GM19463 (cell line): ENCODE results near the gene MAPK8IP2.

Experiments used
- ATAC-seq: cut with Tn5 transposase; IDR thresholded peaks from one replicate; pipeline ENCODE4 v1.9.1; 2021; ENCODE audit warnings: mild to moderate bottlenecking, moderate library complexity; ENCODE audit not compliant: unreplicated experiment

The MAPK8IP2 gene

GRCh38 chr22:50574383-50574755 is 26.2 kb upstream of the MAPK8IP2 start:
- ATAC-seq: no peak

GRCh38 chr22:50575426-50575941 is 25.1 kb upstream of the MAPK8IP2 start:
- ATAC-seq: no peak

DNA sequence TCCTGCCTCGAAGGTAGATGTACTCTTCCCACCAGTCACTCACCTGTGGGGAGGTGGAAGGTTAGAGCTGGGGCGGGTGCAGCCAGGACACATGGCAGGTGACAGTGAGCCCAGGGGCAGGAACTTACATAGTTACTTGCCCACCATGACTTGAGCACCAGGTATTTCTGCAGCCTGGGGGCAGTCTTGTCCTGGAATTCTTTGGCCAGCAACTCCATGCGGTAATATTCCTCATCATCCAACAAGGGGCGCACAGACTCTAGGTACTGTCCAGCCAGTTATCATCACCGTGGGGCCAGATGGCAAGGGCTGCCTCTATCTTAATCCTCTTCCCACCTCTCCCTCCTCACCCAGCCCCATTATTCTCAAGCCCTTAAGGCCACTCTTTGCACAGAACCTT is 24.5 kb upstream of the MAPK8IP2 start:
- ATAC-seq: no peak

DNA sequence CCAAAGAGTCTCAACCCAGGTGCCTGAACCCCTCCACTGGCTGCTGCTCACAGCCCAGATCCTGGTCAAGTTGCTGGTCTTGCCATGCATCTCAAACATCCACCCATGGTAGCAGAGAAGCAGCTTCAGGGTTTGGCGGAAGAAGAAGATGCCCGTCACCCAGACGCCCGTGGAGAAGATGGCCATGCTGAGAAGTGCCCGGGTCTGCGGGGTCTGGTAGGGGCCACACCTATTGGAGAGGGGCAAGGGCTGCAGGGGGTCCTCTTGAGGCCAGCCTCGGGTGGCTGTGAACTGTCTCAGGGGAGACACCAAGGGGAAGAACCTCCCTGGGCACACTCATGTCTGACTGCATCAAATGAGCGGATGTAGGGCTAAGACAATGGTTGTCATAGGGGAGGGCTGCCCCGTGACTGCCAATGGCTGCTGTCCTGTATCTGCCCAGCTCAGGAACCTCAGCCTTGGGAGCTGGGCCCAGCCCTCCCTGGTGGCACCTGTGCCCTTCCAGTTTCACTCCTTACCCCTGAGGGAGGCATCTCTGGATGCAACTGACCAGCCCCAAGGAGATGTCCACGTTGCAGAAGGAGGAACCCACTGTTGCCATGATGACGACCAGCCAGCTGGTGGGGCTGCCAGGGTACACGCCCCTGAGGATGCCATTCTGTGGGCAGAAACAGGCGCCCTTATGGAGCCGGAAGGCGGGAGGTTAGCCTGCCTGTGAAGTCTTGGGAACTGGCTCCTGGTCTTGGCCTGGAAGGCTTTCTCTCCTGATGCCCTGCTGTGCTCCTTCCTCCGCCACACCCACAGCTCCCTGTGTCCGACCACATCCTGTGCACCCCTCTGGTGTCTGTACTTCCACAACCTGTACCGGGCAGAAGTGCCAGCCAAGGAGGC is 23.5 kb upstream of the MAPK8IP2 start:
- ATAC-seq: no peak

GRCh38 chr22:50577697-50577986 is 23.0 kb upstream of the MAPK8IP2 start:
- ATAC-seq: no peak

- ATAC-seq: no peak
Measured at GRCh38 chr22:50577987-50578775, 22.4 kb upstream of the MAPK8IP2 start, which contains the start of gene CPT1B. TSS of gene CPT1B (minus strand) at chr22:50578427. CDS start at chr22:50577915, 512 bp downstream.

- no peak for ATAC-seq
Measured at GRCh38 chr22:50578776-50579310, 21.8 kb upstream of the MAPK8IP2 start.

GRCh38 chr22:50579752-50580151 is 20.8 kb upstream of the MAPK8IP2 start:
- no peak for ATAC-seq

GRCh38 chr22:50581031-50581949 is 19.3 kb upstream of the MAPK8IP2 start:
- no peak for ATAC-seq

- ATAC-seq: peak; percentile 4
Measured at GRCh38 chr22:50581950-50582492, 18.6 kb upstream of the MAPK8IP2 start.

DNA sequence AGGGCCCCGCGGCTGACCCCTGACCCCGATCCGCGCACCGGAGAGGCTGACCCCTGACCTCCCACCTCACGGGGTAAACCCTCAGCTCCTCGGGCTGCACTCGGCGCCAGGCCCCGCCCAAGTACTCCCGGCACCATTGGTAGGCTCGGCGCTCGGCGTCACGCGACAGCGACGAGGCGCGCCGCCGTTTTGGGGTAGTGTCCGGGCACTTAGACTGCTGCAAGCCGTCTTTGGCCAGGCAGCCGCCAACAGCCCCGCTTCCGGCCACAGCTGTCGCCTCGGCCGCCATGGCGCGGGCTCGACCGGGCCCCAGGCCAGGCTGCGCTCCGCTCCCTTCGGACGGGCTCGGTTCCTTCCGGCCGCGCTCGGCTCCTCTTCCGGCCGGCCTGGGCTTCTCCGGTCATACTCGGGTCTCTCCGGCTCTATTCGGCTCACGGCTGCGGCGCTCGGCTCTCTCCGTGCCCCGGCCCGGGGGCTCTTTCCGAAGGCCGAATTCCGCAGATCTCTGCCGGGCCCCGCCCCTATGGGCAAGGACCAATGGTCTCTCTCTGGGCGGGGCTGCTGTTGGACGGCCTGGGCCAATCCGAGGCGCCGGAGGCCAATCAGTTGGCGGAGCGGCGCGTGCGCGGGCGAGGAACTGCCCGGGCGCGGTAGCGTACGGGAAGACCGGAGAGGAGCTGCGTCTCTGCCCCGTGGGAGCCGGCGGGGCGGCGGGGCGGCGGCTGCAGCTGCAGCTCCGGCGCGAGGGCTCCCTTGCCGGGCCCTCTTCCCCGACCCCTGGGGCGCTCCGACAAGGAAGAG is 17.9 kb upstream of the MAPK8IP2 start, which contains the start of gene CHKB:
Gene CHKB (minus strand): TSS at position 357 of the 801 bp plus-strand sequence. CDS start 68 bp downstream, at position 289.
- peak; percentile 90 for ATAC-seq

- peak; percentile 29 for ATAC-seq
Measured at GRCh38 chr22:50583294-50583861, 17.2 kb upstream of the MAPK8IP2 start.

GRCh38 chr22:50584106-50585096 is 16.2 kb upstream of the MAPK8IP2 start:
- no peak for ATAC-seq

- ATAC-seq: no peak
Measured at GRCh38 chr22:50585238-50585637, 15.4 kb upstream of the MAPK8IP2 start.

GRCh38 chr22:50585781-50586180 is 14.8 kb upstream of the MAPK8IP2 start:
- ATAC-seq: no peak

DNA sequence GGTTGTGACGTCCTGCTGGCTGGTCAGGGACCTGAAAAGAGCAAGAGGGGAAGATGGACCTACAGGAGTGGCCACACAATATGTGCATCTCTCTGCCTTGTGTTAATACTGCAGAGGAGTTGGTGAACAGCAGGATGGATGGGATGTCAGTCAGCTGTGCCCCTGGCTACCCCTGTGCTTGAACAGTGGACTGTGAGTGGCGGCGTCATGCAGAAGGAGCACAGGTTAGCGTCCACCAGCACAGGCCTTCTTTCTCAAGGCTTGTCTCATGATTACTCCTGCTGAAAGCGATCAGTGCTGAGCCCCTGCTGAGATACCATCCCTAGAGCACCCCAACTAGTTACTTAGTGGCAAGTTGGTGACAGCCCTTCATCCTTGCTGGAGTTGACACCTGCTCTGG is 14.2 kb upstream of the MAPK8IP2 start:
- ATAC-seq: no peak

GRCh38 chr22:50587407-50587806 is 13.2 kb upstream of the MAPK8IP2 start:
- ATAC-seq: no peak

GRCh38 chr22:50595189-50595588 is 5.4 kb upstream of the MAPK8IP2 start:
- ATAC-seq: no peak
